Mucosa of gallbladder (tissue), 1 donor: ENCODE data around the gene SERF1A. TPM values are rescaled to one million over a fixed set of nuclear protein-coding genes. Genes with fewer than 3 reads are reported as not detected.
"Not testable (repeated sequence)": the region's sequence is repeated elsewhere in the genome, so short reads cannot be mapped to it uniquely, and the experiment has no call there.

ENCODE experiments used
- DNase-seq: peaks from one replicate; pipeline ENCODE4 v3.0.0-alpha.2; 2020; ENCODE audit warnings: low spot score
- total RNA-seq: library from RNA; stranded (reverse); gene quantifications from one replicate; pipeline ENCODE4 v1.2.1, GENCODE V29; 2021
- donor health status: DM: no; HTN: no; CAD: no.

SERF1A gene
- total RNA-seq, result 14.5 TPM

GRCh38 chr5:70900533-70901271 is at the start of gene SERF1A:
TSS of gene SERF1A (plus strand) at chr5:70900669. CDS start at chr5:70900870, 201 bp downstream.
- DNase-seq, result not testable (repeated sequence)

GRCh38 chr5:70866778-70867177 is 33.7 kb upstream of the SERF1A start:
- DNase-seq, result not testable (repeated sequence)

GRCh38 chr5:70870626-70871025 is 29.8 kb upstream of the SERF1A start:
- not testable (repeated sequence) for DNase-seq

GRCh38 chr5:70896076-70896475 is 4.4 kb upstream of the SERF1A start:
- not testable (repeated sequence) for DNase-seq

- not testable (repeated sequence) for DNase-seq
These were observed 753 bp downstream of the SERF1A start for GRCh38 chr5:70901272-70901571.

GRCh38 chr5:70906624-70907023 is 6.2 kb downstream of the SERF1A start:
- DNase-seq, result not testable (repeated sequence)

- DNase-seq, result not testable (repeated sequence)
These were observed 16.4 kb downstream of the SERF1A start for GRCh38 chr5:70916829-70917228.

- not testable (repeated sequence) for DNase-seq
These were observed 24.7 kb downstream of the SERF1A start for GRCh38 chr5:70925211-70925562.

- not testable (repeated sequence) for DNase-seq
These were observed 31.4 kb downstream of the SERF1A start for GRCh38 chr5:70931709-70932368.

- DNase-seq, result not testable (repeated sequence)
These were observed 32.1 kb downstream of the SERF1A start for GRCh38 chr5:70932560-70932959.

- not testable (repeated sequence) for DNase-seq
These were observed 52.6 kb downstream of the SERF1A start for GRCh38 chr5:70953068-70953467.

Other genes starting within 250 kb of the SERF1A start
- 19.7 TPM for gene SMN1, start 24.4 kb downstream of the SERF1A start, total RNA-seq
- 21.3 TPM for gene NAIP, start 124.7 kb downstream of the SERF1A start, total RNA-seq
- gene GTF2H2, start 167.0 kb downstream of the SERF1A start, total RNA-seq, result 20.2 TPM